Aorta (tissue), 5 donors: Measurements from ENCODE around the gene CD86. TPM values are rescaled to one million over a fixed set of nuclear protein-coding genes. Genes with fewer than 3 reads are reported as not detected.
A peak's percentile ranks its signal among the peaks of the same experiment; 100 is the strongest.

Experiments
- ATAC-seq: fragments of 200-7000 bp; cut with Tn5 transposase; one replicate; pipeline ENCODE4 v1.9.1; 2022; ENCODE audit warnings: moderate library complexity; ENCODE audit not compliant: low FRiP score
- DNase-seq, 2 donors: peaks; one replicate each; pipeline ENCODE4 v3.0.0-alpha.2; 2020
- H3K27ac ChIP-seq, 2 donors: one replicate each; pipeline ENCODE4 v1.5.1; 2013; ENCODE audit warnings: low read length in 2 of 2, mild to moderate bottlenecking in 2 of 2, moderate library complexity in 2 of 2, control low read depth in 1 of 2, inconsistent platforms in 1 of 2, low read depth in 1 of 2
- H3K27me3 ChIP-seq, 2 donors: one replicate each; pipeline ENCODE4 v1.6.1; 2013; ENCODE audit warnings: control low read depth in 1 of 2, low read length in 1 of 2, mild to moderate bottlenecking in 1 of 2, moderate library complexity in 1 of 2; ENCODE audit not compliant: insufficient read depth in 2 of 2, control insufficient read depth in 1 of 2
- H3K36me3 ChIP-seq, 2 donors: one replicate each; pipeline ENCODE4 v1.6.1; 2013; ENCODE audit warnings: control low read depth in 1 of 2, low read length in 1 of 2, mild to moderate bottlenecking in 1 of 2; ENCODE audit not compliant: insufficient read depth in 2 of 2, control insufficient read depth in 1 of 2
- H3K4me1 ChIP-seq, 2 donors: one replicate each; pipeline ENCODE4 v1.6.1; 2013; ENCODE audit warnings: low read length in 2 of 2, control low read depth in 1 of 2, mild to moderate bottlenecking in 1 of 2, moderate library complexity in 1 of 2; ENCODE audit not compliant: insufficient read depth in 2 of 2, control insufficient read depth in 1 of 2
- H3K4me3 ChIP-seq, 2 donors: one replicate each; pipeline ENCODE4 v1.5.1; 2013; ENCODE audit warnings: low read length in 2 of 2, control low read depth in 1 of 2, mild to moderate bottlenecking in 1 of 2
- H3K9me3 ChIP-seq: one replicate; pipeline ENCODE4 v1.6.1; 2013; ENCODE audit warnings: mild to moderate bottlenecking, low read length; ENCODE audit not compliant: control insufficient read depth
- WGBS, 2 donors: extraction: QIAGEN DNeasy Blood & Tissue Kit; methylation state at CpG; one replicate each; pipeline ENCODE4 v1.1.7; 2013; 5-methylcytosine and 5-hydroxymethylcytosine counted together
- intact Hi-C, 2 donors: fragments of 100-400 bp; cut with DNase I; formaldehyde crosslinking; loops; one replicate each; pipeline versions ENCODE4 v1.14.2 to v1.15.0; 2022
- polyA plus RNA-seq, 2 donors: library from polyadenylated mRNA; stranded (reverse); fragments of 200-250 nt; gene quantifications; one replicate each; pipeline ENCODE4 v1.2.3, GENCODE V29; 2013
- total RNA-seq, 2 donors: library from RNA; stranded (reverse); fragmentation: NEBNext Ultra II Directional; extraction: Animal tissue kit (Norgen Biotek cat#: 25700); gene quantifications; one replicate each; pipeline ENCODE4 v1.2.1, GENCODE V29; 2021
- donor health status: healthy with polysubstance abuse.
- donor health status: Bipolar disorder and iron deficiency.
- donor health status: DM: no; HTN: no; CAD: no.
- donor health status: DM: no; HTN: no; CAD: no.
- donor health status: DM: yes; HTN: yes; CAD: no.

The CD86 gene
- total and polyA plus RNA-seq, 4 donors = 2.6 to 19.7 (median 9.1) TPM

GRCh38 chr3:122066331-122067213, 11.4 kb downstream of the CD86 start:
- no peaks in the 10 kb centered on the region for H3K4me1 ChIP-seq
- no peak for ATAC-seq

GRCh38 chr3:122067214-122067550, 12.0 kb downstream of the CD86 start:
- H3K27ac ChIP-seq = no peak overlapping the region
- H3K9me3 ChIP-seq = no peaks in the 10 kb centered on the region
- no peak overlapping the region for H3K4me3 ChIP-seq
- no peaks in the 10 kb centered on the region for H3K4me1 ChIP-seq
- H3K27me3 ChIP-seq = peaks cover 0 to 2% of the 10 kb centered on the region in 2 donors
- intact Hi-C loops = no loop called here
- DNase-seq = no peak
- WGBS, 2 donors = 67 to 80% methylated on average over 5 of the region's 5 CpGs
- H3K36me3 ChIP-seq = no peaks in the 10 kb centered on the region
- no peak for ATAC-seq

More at GRCh38 chr3:122066331-122067213, 11.4 kb downstream of the CD86 start:
- intact Hi-C loops = no loop called here
- H3K9me3 ChIP-seq = no peaks in the 10 kb centered on the region
- WGBS, 2 donors = 47 to 48% methylated on average over 6 of the region's 6 CpGs
- no peaks in the 10 kb centered on the region for H3K36me3 ChIP-seq
- H3K27ac ChIP-seq = no peak overlapping the region
- H3K27me3 ChIP-seq = peaks cover 0 to 2% of the 10 kb centered on the region in 2 donors
- DNase-seq = no peak
- H3K4me3 ChIP-seq = no peak overlapping the region

GRCh38 chr3:122067588-122068240, 12.6 kb downstream of the CD86 start:
- DNase-seq (no peak), ATAC-seq (no peak)
- Histone ChIP-seq H3K4me1 (no peaks in the 10 kb centered on the region), H3K9me3 (no peaks in the 10 kb centered on the region), H3K36me3 (no peaks in the 10 kb centered on the region), H3K4me3 (no peak overlapping the region), H3K27me3 (peaks cover 0 to 2% of the 10 kb centered on the region in 2 donors), H3K27ac (no peak overlapping the region)
- 53 to 58% methylated on average over 2 of the region's 2 CpGs for WGBS, 2 donors
- intact Hi-C loops = no loop called here

GRCh38 chr3:122074621-122075265, 19.6 kb downstream of the CD86 start:
- DNase-seq (peak in 1 of 2 donors; percentile 77), ATAC-seq (peak; percentile 34)
- H3K27me3 ChIP-seq = no peaks in the 10 kb centered on the region
- no peaks in the 10 kb centered on the region for H3K9me3 ChIP-seq
- intact Hi-C loops = no loop called here
- no peaks in the 10 kb centered on the region for H3K4me1 ChIP-seq
- 59 to 67% methylated on average over 6 of the region's 6 CpGs for WGBS, 2 donors
- no peak overlapping the region for H3K4me3 ChIP-seq
- no peaks in the 10 kb centered on the region for H3K36me3 ChIP-seq
- H3K27ac ChIP-seq = no peak overlapping the region

- no peak for ATAC-seq
- Histone ChIP-seq H3K27me3 (no peaks in the 10 kb centered on the region), H3K4me1 (no peaks in the 10 kb centered on the region), H3K27ac (no peak overlapping the region), H3K4me3 (no peak overlapping the region), H3K36me3 (no peaks in the 10 kb centered on the region), H3K9me3 (peaks cover 1% of the 10 kb centered on the region)
- 59 to 74% methylated on average over 4 of the region's 4 CpGs for WGBS, 2 donors
- intact Hi-C loops = no loop called here
- no peak for DNase-seq
These were observed 21.5 kb downstream of the CD86 start for GRCh38 chr3:122076491-122077292.

- Histone ChIP-seq H3K4me1 (no peaks in the 10 kb centered on the region), H3K4me3 (no peak overlapping the region), H3K36me3 (no peaks in the 10 kb centered on the region), H3K27me3 (no peaks in the 10 kb centered on the region), H3K9me3 (peaks cover 1% of the 10 kb centered on the region), H3K27ac (no peak overlapping the region)
- intact Hi-C loops = no loop called here
- no peak for DNase-seq
- WGBS, 2 donors = 59 to 68% methylated on average over 9 of the region's 9 CpGs
- peak; percentile 37 for ATAC-seq
These were observed 22.4 kb downstream of the CD86 start for GRCh38 chr3:122077293-122078234.

- Histone ChIP-seq H3K27ac (no peak overlapping the region), H3K36me3 (no peaks in the 10 kb centered on the region), H3K4me1 (no peaks in the 10 kb centered on the region), H3K9me3 (peaks cover 1% of the 10 kb centered on the region), H3K4me3 (no peak overlapping the region), H3K27me3 (no peaks in the 10 kb centered on the region)
- WGBS, 2 donors = 56 to 60% methylated on average over 8 of the region's 8 CpGs
- intact Hi-C loops = no loop called here
- no peak for DNase-seq
- ATAC-seq = no peak
These were observed 23.2 kb downstream of the CD86 start for GRCh38 chr3:122078235-122078935.
